ENCODE results near the gene NACA2.

DNA sequence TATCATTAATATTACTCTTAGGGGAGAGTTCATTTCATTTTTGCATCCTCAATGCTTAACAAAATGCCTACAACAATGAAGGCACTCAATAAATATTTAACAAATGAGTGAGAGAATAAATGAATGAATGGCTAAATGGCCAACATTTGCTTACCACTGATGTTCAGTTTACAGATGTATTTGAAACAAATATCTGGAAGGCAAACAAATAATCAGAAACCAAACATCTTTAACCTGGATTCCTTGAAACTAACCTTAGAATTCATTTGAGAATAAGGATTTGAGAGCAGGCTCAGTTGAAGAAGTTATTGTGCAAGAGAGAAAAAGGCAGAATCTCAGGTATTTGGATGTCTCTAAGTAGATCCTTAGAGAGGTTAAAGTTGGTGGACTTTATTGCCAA lies 8.4 kb downstream of the NACA2 start:
- TF ChIP-seq, protein P1, sequence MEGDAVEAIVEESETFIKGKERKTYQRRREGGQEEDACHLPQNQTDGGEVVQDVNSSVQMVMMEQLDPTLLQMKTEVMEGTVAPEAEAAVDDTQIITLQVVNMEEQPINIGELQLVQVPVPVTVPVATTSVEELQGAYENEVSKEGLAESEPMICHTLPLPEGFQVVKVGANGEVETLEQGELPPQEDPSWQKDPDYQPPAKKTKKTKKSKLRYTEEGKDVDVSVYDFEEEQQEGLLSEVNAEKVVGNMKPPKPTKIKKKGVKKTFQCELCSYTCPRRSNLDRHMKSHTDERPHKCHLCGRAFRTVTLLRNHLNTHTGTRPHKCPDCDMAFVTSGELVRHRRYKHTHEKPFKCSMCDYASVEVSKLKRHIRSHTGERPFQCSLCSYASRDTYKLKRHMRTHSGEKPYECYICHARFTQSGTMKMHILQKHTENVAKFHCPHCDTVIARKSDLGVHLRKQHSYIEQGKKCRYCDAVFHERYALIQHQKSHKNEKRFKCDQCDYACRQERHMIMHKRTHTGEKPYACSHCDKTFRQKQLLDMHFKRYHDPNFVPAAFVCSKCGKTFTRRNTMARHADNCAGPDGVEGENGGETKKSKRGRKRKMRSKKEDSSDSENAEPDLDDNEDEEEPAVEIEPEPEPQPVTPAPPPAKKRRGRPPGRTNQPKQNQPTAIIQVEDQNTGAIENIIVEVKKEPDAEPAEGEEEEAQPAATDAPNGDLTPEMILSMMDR (IDR thresholded peaks at IDR 0.05; ENCODE audit: control extremely low read depth in 1 of 3, insufficient read depth in 1 of 3, low read depth in 1 of 3, low read length in 3 of 3) = no peak
- TF ChIP-seq RXRA (IDR thresholded peaks at IDR 0.05; ENCODE audit: insufficient read depth, low read depth, low read length) = no peak
- TF ChIP-seq PHF8 (conservative IDR thresholded peaks at IDR 0.05; ENCODE audit: low read depth, low read length) = no peak
- no peak for TF ChIP-seq CHD1 (IDR thresholded peaks at IDR 0.05; ENCODE audit: low read depth, low read length)
- TF ChIP-seq POLR2AphosphoS5 (IDR thresholded peaks at IDR 0.05; ENCODE audit: low read depth, low read length) = no peak
- TF ChIP-seq JUN (IDR thresholded peaks at IDR 0.05; ENCODE audit: low read depth, low read length) = no peak
- TF ChIP-seq GABPA (IDR thresholded peaks at IDR 0.05; ENCODE audit: borderline replicate concordance, insufficient read depth, low read length) = no peak
- no peak for TF ChIP-seq POLR2A (IDR thresholded peaks at IDR 0.05; ENCODE audit: control extremely low read depth in 1 of 2, low read depth in 2 of 2, low read length in 2 of 2)
- TF ChIP-seq EZH2 (IDR thresholded peaks at IDR 0.05; ENCODE audit: low read depth, low read length, severe bottlenecking) = no peak
- no peak for TF ChIP-seq TEAD4 (IDR thresholded peaks at IDR 0.05; ENCODE audit: low read depth, low read length)
